ENCODE measurements around the gene STXBP6.
A peak's percentile ranks its signal among the peaks of the same experiment; 100 is the strongest.
"Not testable (repeated sequence)": the region's sequence is repeated elsewhere in the genome, so short reads cannot be mapped to it uniquely, and the experiment has no call there.

The STXBP6 gene

GRCh38 chr14:24986206-24986893 is 63.6 kb downstream of the STXBP6 start:
- DNase-seq (ENCODE audit: low read depth) = no peak

DNA sequence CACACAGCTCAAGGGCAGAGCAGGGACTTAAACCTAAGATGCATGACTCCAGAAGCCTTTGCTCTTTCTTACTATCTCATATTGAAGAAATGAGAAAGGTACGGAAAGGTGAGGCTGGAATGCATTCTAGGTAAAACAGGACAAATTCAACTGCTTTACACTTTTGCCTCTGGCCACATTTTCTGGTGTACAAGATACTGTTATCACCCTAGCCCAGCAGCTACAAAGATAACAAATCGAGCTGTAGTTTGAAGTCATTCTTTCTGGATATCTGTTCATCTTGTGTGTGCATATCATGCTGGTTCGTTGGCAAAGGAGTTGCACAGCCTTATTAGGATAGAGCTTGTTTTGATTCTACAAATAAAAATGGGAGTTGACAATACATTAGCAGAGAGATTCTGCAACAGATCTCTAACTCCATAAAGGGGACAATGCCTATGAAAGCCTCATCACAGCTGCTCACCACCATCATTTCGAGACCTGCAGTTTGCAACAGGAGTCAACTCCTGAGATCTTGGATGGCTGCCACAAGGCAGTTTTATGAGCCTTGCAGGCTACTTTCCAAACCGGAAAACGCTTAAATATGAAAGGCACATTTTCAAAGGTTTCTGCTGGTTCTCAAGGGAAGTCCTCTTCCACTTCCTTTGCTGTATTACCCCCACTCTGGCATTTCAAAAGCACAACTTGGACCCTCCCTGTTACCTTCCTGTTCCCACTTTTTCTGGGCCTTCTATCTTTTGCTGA is 64.9 kb downstream of the STXBP6 start:
- no peak for DNase-seq (ENCODE audit: low read depth)

DNA sequence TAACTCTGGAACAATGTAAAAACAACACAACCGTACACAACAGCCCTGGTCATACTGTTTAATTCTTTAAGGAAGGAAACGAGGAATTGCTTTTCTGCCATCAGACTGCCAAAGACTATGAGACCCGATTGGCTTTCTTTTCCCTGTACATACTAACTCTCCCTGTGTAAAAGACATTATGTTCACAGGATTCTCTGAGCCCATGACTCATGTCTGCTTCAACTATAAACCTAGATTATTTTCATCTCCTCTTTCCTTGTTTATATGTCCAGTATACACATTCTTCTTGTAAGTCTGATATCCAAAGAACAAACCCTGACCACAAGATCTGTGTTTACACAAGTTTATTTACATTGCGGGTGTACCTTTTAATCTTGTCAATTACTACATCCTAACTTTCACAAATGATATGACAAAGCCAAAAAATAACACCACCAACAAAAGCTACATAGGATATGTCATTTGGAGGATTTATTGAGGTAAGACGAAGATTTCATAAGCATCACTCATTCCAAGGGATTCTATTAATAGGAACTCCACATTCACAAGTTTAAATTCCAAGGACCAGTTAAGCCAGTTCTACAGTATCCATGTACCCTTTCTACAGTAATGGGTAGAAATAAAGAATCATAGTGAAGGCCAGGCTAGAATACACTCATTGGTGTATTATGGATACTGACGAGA is 67.3 kb downstream of the STXBP6 start:
- DNase-seq (ENCODE audit: low read depth) = no peak

DNA sequence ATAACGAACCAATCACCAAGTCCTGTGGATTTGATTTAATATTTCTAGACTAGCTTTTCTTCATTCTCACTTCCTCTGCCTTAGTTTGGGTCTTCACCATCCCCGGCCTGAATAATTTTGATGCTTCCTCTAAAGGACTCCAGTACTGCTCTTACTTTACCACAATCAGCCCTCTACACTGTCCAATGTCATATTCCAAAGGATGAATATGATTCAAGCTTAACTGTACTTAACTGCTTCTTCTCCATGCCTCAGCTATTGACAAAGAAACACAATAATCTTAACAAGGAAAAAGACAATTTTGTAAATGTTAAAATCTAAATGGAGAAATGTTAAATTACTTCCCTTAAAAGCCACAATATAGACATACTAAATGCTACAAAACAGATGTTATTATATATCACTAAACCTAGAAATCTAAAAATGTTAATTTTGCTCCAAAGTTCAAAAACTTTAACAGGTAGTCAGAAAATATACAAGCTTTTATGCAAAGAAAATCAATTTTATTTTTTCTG is 70.2 kb downstream of the STXBP6 start:
- no peak for DNase-seq (ENCODE audit: low read depth)

DNA sequence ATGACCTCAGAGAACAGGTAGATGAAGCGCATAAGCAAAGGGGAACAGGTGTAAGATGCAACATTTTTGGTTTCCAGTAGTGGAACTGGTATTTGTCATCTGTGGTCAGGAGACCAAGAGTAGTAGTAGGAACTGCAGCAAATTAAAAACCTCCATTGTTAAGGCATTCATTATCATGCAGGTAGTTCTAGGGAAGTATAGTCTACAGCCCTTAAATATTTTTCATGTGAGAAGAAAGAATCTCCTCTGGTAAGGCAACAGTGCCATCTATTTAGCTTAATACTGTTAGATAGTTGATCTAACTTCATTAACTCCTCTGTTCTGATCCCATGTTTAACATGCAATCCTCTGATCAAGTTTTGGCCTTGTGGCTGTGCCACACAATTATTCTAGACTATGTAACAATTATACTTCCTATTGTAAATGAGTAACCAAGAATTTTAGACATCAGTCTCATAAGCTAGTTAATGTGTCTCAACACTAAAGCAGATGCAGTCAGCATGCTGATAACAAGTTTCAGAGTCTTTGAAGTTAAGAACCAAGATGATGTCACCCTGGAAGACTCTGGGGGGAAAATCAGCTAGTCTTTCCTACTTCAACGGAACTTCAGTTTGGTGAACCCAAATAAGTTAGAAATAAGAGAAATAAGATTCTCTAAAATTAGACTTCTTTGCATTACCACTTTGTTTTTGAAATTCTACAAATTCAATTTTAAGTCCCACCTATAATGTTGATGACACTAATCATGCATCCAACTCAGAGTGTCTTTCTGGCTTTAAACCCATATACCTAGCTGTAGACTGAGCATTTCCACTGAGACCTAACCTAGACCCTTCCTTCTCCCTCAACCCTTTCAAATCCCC is 70.9 kb downstream of the STXBP6 start:
- DNase-seq (ENCODE audit: low read depth) = no peak

GRCh38 chr14:24976602-24977001 is 73.3 kb downstream of the STXBP6 start:
- DNase-seq (ENCODE audit: low read depth) = no peak

- no peak for DNase-seq (ENCODE audit: low read depth)
Measured at GRCh38 chr14:24975393-24975792, 74.6 kb downstream of the STXBP6 start.

GRCh38 chr14:24974591-24975374 is 75.2 kb downstream of the STXBP6 start:
- DNase-seq (ENCODE audit: low read depth) = no peak

- no peak for DNase-seq (ENCODE audit: low read depth)
Measured at GRCh38 chr14:24972844-24973243, 77.1 kb downstream of the STXBP6 start.

DNA sequence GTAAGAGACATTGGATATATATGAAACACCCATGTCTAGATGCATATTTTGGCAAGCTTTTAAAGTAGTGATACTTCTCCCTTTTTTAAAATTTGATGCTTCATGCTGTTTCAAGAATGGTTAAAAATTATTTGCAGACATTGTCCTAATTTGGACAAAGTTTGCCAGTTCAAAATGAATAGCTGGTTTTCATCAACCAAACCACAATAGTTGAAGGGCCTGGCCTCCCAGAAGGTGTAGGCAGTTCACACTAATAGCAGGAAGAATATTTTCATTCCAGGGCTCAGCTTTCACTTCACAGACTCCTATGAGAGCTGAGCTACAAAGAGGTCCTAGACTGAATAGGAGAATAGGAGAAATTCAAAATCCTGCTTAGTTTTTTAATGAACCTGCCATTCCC is 78.7 kb downstream of the STXBP6 start:
- no peak for DNase-seq (ENCODE audit: low read depth)

DNA sequence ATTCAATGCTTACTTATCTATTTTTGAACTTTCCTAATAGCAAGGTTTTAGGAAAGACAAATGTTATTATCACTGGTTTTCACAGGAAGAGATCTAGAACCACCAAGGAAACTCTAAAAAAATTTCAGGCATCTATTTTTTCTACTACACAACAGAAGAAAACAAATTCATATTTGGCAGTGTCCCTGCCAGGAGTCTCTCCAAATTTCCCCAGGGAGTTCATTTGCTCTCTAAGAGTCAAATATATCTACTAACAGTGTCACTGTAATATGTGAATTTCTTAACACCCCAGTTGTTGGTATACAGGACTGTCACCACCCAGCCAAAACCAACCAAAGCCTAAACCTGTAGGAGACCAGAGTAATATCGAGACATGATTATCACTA is 83.4 kb downstream of the STXBP6 start:
- no peak for DNase-seq (ENCODE audit: low read depth)

DNA sequence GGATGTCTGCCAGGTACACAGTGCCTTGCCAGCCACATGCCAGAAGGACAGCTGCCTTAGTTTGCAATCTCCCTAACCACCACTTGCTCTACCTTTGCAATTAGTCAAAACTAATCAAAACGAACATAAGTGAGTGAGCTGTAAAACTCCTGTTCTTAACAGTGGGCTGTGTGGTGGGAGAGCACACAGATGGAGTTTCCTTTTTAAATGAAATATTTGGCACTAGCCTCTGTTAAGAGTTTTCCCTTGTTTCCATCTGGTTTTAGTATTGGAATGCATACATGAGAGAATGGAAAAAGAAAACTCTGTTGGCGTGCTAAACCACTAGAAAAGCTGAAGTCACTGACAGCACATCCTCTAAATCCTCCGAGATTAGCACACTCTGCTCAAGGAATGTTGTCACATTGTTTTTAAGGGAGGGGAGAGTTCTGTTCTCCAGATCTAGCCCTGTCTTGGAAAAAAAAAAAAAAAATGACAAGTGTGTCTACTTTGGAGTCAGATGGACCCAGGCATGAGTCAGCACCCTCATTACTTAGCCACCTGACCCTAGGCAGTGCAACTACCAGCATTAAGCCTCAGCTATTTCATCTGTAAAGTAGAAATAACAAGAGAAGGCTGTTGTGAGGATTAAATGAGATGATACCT is 83.9 kb downstream of the STXBP6 start:
- peak; percentile 65 for DNase-seq (ENCODE audit: low read depth)

GRCh38 chr14:24965578-24965933 is 84.4 kb downstream of the STXBP6 start:
- DNase-seq (ENCODE audit: low read depth) = no peak

DNA sequence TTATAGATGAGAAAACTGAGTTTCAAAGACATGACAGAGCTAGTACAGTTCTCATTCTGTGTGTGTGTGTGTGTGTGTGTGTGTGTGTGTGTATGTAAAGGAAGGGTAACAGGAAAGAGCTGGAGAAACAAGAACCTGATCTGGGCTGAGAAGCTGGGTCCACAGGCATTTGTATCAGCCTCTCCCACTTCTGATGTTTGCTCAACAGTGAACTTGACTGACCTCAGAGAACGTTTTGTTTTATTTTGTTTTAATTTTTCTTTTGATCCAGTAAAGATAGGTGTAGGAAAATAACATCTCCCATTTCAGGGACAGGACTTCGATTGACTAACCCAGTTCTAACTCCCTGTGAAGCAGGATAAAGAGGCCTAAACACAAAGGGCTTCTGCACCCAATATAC is 85.4 kb downstream of the STXBP6 start:
- DNase-seq (ENCODE audit: low read depth) = no peak

DNA sequence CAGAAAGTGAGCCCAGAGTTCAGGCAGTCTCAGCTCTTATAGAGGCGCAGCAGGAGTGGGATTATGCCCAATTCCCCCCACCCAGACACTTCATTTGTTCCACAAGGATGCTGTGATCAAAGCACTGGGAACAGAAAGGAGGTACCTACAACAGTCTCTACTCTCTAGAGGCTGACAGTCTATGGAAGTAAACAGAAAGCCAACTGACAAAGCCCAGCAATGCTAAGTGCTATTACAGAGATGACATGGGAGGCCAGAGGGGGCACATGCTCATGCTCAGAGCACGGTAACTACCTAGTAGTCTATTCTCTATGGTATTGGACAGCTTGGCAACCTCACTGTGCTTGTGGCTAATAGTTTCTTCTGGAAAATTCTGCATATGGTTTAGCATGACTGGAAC is 85.9 kb downstream of the STXBP6 start:
- DNase-seq (ENCODE audit: low read depth) = no peak

DNA sequence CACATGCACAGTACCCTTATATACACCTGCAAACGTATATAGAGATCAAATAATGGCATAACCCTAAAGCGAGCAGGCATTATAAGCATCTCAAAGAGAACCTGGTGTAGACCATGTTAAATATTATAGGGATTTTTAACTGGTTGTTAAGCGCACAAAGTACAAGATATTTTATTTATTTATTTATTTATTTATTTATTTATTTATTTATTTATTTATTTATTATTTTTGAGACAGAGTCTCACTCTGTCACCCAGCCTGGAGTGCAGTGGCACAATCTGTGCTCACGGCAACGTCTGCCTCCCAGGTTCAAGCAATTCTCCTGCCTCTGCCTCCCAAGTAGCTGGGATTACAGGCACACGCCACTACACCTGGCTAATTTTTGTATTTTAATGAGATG is 87.8 kb downstream of the STXBP6 start:
- not testable (repeated sequence) for DNase-seq (ENCODE audit: low read depth)

DNA sequence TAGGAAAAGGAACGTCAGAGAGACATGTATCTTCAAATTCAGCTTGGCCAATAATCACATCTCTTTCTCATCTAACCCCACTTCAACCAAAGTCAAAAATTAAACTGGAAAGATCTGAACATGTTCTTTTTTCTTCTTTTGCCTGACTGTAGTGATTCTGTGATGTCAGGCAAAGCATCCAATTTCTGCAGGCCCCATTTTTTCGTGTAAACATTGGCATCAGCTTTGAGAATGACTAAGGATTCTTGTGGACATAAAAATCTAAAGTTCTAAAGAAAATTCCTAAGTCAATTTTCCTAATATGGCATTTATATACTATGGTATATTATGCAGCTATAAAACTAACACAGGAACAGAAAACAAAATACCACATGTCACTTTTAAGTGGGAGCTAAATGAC is 89.1 kb downstream of the STXBP6 start:
- DNase-seq (ENCODE audit: low read depth) = no peak

GRCh38 chr14:24959791-24960331 is 90.1 kb downstream of the STXBP6 start:
- DNase-seq (ENCODE audit: low read depth) = no peak

GRCh38 chr14:24958271-24958670 is 91.7 kb downstream of the STXBP6 start:
- DNase-seq (ENCODE audit: low read depth) = no peak

DNA sequence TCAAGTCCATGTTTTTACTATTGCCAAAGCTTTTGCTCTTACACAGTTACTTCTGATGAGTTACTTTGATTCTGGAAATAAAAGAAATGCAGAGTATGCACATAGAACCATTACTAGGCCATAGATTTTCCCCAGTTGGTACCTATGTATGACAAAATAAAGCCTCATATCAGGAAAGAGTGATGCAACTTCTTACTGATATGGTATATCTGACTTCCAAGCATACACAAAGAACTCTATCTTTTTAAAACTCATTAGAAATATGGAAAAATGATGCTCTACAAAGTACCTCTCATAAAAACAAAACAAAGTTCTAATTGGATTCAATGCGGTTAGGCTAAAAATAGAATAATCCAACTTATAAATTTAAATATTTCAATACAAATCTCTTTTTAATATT is 92.1 kb downstream of the STXBP6 start:
- DNase-seq (ENCODE audit: low read depth) = no peak

GRCh38 chr14:24956104-24956503 is 93.8 kb downstream of the STXBP6 start:
- DNase-seq (ENCODE audit: low read depth) = no peak

All from fibroblast of the conjunctiva (primary cell).